Nucleus accumbens (tissue), 56 donors: Measurements from ENCODE around the gene BANP.
"Not testable (repeated sequence)": the region's sequence is repeated elsewhere in the genome, so short reads cannot be mapped to it uniquely, and the experiment has no call there.

Experiments used
- DNase-seq, 56 donors: peaks; one replicate each; lab custom pipeline; 2025; lab: John Stamatoyannopoulos, UW

BANP gene

DNA sequence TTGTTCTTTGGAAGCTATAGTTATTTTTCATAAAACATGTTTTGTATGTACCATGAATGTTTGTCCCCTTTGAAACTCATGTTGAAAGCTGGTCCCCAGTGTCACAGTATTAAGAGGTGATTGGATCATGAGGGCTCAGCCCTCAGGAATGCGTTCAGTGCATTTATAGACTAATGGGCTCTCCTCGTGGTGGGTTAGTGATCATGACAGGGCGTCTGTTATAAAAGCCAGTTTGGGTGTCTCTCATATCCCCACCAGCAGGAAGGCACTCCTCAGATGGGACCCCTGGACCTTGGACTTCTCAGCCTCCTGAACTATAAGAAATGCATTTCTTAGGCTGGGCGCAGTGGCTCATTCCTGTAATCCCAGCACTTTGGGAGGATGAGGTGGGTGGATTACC is 10.4 kb downstream of the BANP start:
- DNase-seq: no peak

GRCh38 chr16:87963400-87963799 is 12.2 kb downstream of the BANP start:
- no peak for DNase-seq

DNA sequence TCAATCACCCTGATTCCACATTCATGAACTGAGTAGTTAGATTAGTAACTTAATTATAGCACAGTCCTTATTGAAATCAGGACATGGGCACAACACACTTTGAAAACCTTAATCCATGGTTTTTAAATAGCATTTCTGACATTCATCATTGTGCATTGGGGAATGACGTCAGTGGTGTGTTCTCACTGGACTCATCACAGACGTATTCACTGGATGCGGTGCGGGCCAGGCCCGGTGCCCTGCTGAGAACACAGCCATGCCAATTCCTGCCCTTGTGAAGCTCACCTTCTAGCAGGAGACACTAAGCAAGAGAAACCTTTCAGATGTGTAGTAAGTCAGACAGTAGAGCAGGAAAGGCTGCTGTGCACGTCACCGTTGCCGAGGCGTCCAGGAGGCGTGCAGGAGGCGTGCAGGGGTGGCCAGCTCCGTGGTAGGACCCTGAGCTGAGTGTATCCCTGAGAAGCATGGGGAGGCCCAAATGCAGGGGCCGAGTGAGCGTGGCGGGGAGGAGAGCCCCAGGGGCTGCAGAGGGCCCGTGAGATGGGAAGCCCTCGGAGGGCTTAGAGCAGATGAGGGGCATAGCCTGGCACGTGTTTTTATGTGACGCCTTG is 12.9 kb downstream of the BANP start:
- DNase-seq: no peak

DNA sequence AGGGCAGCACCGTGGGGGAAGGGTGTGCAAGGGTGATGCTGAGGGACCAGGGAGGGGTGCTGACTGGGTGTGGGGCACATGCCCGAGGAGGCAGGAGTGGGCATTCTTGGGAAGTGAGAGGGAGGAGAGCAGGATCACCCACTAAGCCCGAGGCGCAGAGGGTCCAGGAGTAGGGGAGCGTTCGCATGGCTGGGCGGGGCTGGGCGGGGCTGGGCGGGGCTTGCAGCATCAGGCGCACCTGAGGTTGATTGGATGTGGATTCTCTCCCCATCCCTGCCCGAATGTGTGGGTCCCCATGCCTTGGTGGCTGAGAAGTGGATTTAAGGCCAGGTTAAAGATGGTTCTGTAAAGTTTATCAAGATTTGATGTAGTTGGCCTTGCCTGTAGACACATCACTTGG is 14.2 kb downstream of the BANP start:
- no peak for DNase-seq

DNA sequence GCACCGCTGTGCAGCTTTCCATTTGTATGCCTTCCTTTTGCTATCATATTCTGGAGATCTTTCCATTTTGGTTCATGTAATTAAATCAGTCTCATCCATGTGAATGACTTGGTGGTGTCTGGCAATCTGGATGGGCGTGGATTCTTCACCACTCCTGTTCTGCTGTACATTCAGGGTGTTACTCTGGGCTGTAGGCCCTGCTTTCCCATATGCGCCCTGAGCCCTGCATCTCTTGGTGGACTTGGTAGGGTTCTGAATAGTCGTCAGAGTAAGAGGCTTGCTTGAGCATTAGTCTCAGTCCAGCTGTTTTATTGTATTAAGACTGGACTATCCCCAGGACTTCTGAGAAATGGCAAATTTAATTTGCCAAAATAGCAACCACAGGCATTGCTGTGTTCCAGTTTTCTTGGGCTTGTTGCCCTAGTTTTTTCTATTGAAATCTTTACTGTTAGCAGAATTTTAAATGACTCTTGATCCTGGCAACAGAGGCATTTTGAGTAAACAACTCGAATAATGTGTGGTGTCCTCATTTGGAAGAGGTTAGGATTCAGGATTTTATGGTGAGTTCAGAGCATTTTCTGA is 14.9 kb downstream of the BANP start:
- DNase-seq: no peak

DNA sequence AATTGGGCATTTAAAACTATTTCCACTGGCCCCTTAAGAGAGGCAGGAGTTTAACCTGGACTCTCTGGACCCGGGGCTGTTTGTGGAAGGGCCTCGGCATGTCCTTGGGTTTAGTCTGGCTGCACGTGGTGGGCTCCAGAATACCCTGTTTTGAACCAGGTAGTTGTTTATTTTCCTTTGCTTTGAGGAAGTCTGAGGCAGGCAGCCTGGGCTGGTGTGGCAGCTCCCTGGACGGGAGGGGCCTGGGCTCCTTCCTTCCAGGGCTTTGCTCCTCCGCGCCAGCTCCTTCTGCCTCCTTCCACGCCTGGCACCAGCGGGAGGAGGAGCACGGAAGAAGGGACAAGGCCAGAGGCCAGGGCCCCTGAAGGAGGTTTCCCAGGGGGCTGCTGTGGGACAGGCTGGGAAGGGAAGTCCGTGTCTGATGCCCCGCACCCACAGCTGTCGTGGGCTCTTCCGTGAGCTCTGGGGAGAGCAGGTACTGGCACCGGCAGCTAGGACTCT is 15.5 kb downstream of the BANP start:
- DNase-seq: peak in 5 of 56 donors; percentile 23 to 40 (median 28)

GRCh38 chr16:87968541-87968940 is 17.3 kb downstream of the BANP start:
- DNase-seq: no peak

- no peak for DNase-seq
Observed at GRCh38 chr16:87970186-87970585, 19.0 kb downstream of the BANP start.

DNA sequence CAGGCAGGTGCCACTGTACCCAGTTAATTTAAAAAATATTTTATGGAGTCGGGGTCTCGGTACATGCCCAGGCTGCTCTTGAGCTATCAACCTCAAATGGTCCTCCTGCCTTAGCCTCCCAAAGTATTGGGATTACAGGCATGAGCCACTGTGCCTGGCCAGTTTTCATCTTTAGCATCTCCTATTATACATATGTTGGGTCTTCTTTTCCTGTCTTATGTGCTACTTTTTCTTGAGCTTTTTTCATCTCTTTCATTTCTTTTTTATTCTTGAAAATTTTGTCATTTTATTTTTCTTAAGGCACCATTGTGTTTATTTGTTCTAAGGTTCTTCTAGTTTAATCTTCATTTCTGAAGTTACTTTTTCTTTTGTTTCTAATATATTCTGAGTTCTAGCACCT is 20.7 kb downstream of the BANP start:
- DNase-seq: no peak

DNA sequence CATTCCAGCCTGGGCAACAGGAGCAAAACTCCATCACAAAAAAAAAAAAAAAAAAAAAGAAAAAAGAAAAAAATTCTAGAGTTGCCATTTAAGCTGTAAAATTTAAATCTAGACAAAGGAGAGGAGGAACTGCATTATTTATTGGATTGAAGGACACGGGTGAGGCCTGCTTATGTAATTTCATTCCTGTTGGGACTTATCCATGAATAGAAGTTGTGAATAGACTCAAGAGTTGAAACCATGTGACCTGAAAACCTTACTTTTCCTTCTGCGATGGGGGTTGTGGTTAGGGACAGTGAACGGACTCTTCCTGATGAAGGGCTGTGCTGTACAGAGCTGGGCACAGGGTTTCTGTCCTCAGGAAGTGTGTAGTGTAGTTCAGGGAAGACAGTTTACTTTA is 22.5 kb downstream of the BANP start:
- no peak for DNase-seq

GRCh38 chr16:87974178-87974577 is 22.9 kb downstream of the BANP start:
- DNase-seq: no peak

DNA sequence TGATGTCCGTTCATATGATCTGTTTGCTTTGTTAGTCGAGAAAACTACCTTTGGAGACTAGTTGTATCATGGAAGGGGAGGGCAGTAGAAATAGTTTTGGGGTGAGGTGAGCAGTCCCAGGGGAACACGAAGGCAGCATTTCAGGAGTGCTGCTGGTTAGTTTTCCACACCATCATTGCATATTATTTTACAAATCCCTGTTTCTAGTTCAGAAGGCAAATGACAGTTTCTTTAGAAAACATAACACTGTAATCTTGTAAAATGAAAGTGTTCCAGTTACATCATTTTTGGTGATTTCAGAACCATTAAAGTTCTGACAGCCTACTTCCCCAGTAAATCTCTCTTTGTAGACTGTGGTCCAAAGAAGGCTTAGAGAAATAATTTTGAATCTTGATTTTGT is 25.4 kb downstream of the BANP start:
- DNase-seq: no peak

DNA sequence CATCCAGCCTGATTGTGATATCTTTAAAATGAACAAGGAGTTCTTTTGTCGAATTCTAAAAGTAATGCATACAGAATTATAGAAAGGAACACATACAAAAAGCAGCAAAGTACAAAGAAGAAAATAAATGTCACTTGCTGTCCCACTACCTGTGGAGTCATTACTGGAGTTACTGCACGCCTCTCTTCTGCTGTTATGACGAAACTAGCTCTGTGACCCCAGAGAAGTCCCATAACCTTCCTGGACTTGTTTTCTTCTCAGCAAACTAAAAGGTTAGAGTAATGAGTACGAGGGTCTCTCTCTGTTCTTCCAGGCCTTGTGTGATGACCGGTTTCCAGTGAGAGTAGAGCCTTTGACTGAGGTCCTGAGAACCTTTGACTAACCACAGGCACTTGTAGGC is 26.9 kb downstream of the BANP start:
- no peak for DNase-seq

DNA sequence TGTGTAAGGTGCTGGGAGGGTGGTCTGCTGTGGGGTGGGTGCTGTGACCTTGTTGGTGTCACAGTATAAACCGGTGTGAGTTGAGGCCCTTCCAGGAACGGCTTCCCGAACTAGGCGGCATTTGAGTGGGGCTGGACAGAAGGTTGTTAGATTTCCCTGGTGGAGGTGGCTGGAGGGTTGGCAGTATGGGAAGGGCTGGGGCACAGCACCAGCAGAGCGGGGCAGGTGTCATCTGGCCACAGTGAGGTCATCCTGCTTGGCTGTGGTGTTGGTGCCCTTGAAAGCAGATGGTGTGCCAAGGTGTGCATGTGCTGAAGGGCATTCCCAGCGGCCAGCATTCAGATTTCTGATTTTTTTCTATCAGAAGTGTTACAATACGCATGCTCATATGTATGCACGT is 28.1 kb downstream of the BANP start:
- no peak for DNase-seq

DNA sequence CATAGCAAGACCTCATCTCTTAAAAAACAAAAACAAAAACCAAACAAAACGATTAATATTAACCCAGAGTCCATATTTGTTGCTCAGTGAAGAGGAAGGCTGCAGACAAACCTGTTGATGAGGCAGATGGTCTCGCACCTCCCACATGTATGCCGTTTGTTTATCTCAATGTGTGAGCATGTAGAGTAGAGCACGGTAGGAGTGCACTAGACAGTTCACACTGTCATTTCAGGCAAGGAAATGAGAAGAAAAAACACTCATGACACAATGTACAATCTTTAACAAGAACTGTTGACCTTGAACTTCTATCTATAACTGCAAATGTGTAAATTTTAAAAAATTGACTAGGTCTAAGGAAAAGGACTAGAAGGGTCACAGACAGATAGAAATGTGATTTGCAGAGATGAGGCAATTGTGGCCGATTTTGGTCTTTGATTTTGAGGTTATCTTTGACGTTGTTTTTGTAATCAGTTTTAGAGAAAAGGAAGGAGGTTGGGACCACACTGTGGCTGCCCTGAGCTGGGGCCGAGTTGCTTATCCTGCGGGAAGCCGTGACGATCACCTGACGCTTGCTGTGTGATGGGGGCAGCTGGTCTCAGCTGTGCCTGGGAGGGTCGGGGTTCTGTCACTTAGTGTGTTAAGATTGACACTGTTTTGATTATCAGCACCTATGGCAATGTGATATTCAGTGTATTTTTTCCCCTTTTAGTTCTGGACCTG is 28.8 kb downstream of the BANP start:
- not testable (repeated sequence) for DNase-seq

DNA sequence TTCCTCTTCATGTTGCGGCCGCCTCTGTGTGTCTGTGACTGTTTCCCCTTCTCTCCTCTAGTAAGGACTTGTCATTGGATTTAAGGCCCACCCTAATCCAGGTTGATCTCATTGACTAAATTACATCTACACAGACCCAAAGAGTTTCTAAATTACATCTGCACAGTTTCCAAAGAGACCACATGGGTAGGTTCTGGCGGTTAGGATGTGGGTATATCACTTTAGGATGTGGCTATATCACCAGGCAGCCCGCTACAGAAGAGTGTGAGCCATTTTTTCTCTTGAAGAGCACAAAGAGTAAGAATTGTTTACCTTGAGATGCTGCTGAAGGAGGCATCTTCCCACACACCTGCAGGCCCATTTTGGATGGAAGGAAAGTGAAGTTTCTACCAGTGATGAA is 30.1 kb downstream of the BANP start:
- not testable (repeated sequence) for DNase-seq

DNA sequence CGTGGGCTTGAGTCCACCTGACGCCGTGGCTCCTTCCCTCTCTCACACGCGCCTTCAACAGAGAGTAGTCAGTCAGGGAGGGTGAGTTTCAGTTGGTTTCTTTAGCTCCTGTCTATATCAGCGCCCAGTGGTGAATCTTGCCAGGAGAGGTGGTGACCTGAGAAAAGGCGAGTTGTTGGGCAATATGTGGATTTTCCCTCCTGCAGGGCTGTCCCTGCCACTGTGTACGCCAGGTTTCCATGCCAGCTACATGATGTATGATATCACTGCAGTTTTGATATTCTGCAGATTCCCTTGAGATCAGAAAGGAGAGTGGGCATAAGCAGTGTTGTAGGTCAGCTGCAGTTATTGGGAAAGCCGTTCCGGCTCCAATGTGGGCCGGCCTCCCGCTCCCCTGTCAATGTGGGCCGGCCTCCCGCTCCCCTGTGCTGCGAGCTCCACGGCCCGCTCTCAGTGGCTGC is 31.4 kb downstream of the BANP start:
- DNase-seq: no peak

DNA sequence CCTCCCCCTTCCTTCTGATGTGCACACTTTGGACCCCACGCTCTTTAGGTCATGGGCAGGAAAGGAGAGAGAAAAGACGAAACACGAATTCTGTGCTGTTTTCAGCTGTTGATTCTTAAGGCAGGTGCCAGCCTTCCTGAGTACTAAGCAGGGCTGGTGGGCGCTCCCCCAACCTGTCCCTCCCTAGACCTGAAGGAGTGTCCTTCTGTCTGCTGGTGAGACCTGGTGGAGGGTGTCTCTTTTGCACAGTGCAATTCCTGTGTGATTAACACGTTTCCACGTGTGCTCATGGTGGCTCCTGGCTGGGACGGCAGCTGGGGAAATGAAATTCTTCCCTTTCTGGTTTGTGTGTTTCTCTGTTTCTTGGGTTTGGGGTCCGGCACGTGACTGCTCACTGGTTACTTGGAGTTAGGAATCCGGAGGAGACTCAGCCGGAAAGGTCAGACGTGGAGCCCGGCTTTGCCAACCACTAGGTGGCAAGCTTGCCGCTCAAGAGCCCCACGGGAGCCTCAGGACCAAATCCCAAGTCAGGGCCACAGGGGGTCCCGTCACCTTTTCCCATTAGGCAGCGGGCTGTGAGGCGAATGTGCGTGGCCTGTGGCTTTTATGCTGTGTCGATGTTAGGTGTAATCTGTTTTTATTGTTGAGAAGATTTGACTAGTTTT is 32.0 kb downstream of the BANP start:
- peak in 2 of 56 donors; percentile 9 to 11 for DNase-seq

DNA sequence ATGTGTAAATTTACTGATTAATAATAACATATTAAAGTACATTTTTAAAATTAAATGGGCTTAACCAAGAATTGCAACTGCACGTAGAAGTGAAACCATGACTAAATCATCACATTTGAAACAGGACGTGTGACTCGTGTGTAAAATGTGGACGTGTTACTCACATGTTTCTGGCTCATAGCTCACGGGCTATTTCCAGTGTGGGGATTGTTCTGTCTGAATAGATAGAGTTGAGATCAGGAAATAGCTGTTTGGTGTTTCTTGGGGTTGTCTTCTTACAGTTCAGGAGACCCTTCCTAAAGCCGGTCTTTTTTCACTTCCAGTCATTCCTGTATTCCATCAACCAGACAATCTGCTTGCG is 32.5 kb downstream of the BANP start:
- not testable (repeated sequence) for DNase-seq

- DNase-seq: not testable (repeated sequence)
Observed at GRCh38 chr16:87984180-87984579, 32.9 kb downstream of the BANP start.

GRCh38 chr16:87984632-87985267 is 33.5 kb downstream of the BANP start:
- no peak for DNase-seq
